ENCODE results near the gene SLC9A7.

Gene SLC9A7

DNA sequence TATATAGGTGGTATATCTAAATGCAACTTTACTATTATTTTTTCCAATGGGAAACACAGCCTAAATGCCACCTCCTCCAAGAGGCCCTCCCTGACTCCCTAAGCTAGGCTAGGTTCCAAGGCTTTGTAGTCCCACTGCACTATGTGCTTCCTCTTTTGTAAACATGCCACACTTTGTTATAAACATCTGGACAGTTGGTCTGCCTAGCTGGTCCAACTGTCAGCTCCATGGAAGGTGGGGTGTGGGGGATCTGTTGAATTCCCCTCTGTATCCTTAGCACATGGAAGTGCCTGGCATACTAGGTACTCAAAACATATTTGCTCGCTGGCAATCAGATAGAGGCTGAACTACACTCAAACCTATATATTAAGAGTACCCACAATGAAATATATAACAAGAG, 63.4 kb downstream of the SLC9A7 start:
- TF ChIP-seq, protein P1, sequence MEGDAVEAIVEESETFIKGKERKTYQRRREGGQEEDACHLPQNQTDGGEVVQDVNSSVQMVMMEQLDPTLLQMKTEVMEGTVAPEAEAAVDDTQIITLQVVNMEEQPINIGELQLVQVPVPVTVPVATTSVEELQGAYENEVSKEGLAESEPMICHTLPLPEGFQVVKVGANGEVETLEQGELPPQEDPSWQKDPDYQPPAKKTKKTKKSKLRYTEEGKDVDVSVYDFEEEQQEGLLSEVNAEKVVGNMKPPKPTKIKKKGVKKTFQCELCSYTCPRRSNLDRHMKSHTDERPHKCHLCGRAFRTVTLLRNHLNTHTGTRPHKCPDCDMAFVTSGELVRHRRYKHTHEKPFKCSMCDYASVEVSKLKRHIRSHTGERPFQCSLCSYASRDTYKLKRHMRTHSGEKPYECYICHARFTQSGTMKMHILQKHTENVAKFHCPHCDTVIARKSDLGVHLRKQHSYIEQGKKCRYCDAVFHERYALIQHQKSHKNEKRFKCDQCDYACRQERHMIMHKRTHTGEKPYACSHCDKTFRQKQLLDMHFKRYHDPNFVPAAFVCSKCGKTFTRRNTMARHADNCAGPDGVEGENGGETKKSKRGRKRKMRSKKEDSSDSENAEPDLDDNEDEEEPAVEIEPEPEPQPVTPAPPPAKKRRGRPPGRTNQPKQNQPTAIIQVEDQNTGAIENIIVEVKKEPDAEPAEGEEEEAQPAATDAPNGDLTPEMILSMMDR (IDR thresholded peaks at IDR 0.05; ENCODE audit: low read length), result no peak
- TF ChIP-seq EZH2 (optimal IDR thresholded peaks at IDR 0.05; ENCODE audit: low read depth, low read length) (no peak), EZH2phosphoT487 (IDR thresholded peaks at IDR 0.05; ENCODE audit: low read length) (no peak)
- Histone ChIP-seq H3K4me3 (ENCODE audit: low read length) (no peak overlapping the region), H3F3A (ENCODE audit: insufficient read depth, low read length) (no peaks in the 10 kb centered on the region), H3K4me2 (ENCODE audit: low read depth, low read length) (no peak overlapping the region), H3K27ac (ENCODE audit: low read length) (no peak overlapping the region), H2AFZ (ENCODE audit: low read length) (no peak overlapping the region), H3K4me1 (ENCODE audit: low read length) (no peaks in the 10 kb centered on the region), H3K27me3 (replicated peaks; ENCODE audit: insufficient read depth, low read length) (no peaks in the 10 kb centered on the region), H3K9me2 (replicated peaks; ENCODE audit: insufficient read depth, low read length) (no peaks in the 10 kb centered on the region), H3K79me2 (ENCODE audit: low read length) (no peaks in the 10 kb centered on the region), H3K36me3 (replicated peaks; ENCODE audit: insufficient read depth, low read length) (no peaks in the 10 kb centered on the region), H3K9me3 (replicated peaks; ENCODE audit: insufficient read depth, low read length) (no peaks in the 10 kb centered on the region), H4K20me1 (ENCODE audit: insufficient read depth, low read length) (no peaks in the 10 kb centered on the region), H3K9ac (ENCODE audit: low read length) (no peak overlapping the region)
- no peak for DNase-seq

DNA sequence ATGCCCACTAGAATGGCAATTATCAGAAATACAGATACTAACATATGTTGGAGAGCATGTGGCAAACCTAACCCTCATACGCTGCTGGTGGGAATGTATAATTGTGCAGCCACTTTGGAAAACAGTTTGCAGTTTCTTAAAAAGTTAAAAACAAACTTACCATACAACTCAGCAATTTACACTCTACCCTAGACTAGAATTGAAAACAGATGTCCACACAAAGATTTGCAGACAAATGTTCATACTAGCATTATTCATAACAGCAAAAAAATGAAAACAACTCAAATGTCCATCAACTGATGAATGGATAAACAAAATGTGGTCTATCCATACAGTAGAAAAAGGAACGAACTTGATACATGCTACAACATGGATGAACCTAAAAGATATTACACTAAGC, 64.4 kb downstream of the SLC9A7 start:
- Histone ChIP-seq H2AFZ (ENCODE audit: low read length) (no peak overlapping the region), H3K27me3 (replicated peaks; ENCODE audit: insufficient read depth, low read length) (no peaks in the 10 kb centered on the region), H3F3A (ENCODE audit: insufficient read depth, low read length) (no peaks in the 10 kb centered on the region), H3K4me1 (ENCODE audit: low read length) (no peaks in the 10 kb centered on the region), H3K9me3 (replicated peaks; ENCODE audit: insufficient read depth, low read length) (no peaks in the 10 kb centered on the region), H3K36me3 (replicated peaks; ENCODE audit: insufficient read depth, low read length) (no peaks in the 10 kb centered on the region), H3K27ac (ENCODE audit: low read length) (no peak overlapping the region), H3K9me2 (replicated peaks; ENCODE audit: insufficient read depth, low read length) (no peaks in the 10 kb centered on the region), H3K9ac (ENCODE audit: low read length) (no peak overlapping the region), H3K79me2 (ENCODE audit: low read length) (no peaks in the 10 kb centered on the region), H4K20me1 (ENCODE audit: insufficient read depth, low read length) (no peaks in the 10 kb centered on the region), H3K4me2 (ENCODE audit: low read depth, low read length) (no peak overlapping the region), H3K4me3 (ENCODE audit: low read length) (no peak overlapping the region)
- TF ChIP-seq EZH2 (optimal IDR thresholded peaks at IDR 0.05; ENCODE audit: low read depth, low read length) (no peak), EZH2phosphoT487 (IDR thresholded peaks at IDR 0.05; ENCODE audit: low read length) (no peak)
- TF ChIP-seq, protein P1 (IDR thresholded peaks at IDR 0.05; ENCODE audit: low read length), result no peak
- no peak for DNase-seq

DNA sequence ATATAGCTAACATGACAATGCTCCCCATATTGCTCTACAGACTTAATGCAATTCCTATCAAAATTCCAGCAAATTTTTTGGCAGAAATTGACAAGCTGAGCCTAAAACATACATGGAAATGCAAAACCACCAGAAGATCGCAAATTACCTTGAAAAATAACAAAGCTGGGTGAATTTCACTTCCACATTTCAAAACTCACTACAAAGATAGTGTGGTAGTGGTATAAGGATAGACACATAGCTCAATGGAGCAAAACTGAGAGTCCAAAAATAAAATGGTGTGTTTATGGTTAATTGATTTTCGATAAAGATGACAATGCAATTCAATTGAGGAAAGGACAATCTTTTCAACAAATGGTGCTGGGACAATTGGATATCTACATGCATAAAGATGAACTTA, 65.8 kb downstream of the SLC9A7 start:
- no peaks in the 10 kb centered on the region for H3K79me2 ChIP-seq (ENCODE audit: low read length)
- H3F3A ChIP-seq (ENCODE audit: insufficient read depth, low read length), result no peaks in the 10 kb centered on the region
- H3K27me3 ChIP-seq (replicated peaks; ENCODE audit: insufficient read depth, low read length), result no peaks in the 10 kb centered on the region
- no peaks in the 10 kb centered on the region for H3K4me1 ChIP-seq (ENCODE audit: low read length)
- H3K4me3 ChIP-seq (ENCODE audit: low read length), result no peak overlapping the region
- no peak for DNase-seq
- H3K4me2 ChIP-seq (ENCODE audit: low read depth, low read length), result no peak overlapping the region
- H3K9me2 ChIP-seq (replicated peaks; ENCODE audit: insufficient read depth, low read length), result no peaks in the 10 kb centered on the region
- H2AFZ ChIP-seq (ENCODE audit: low read length), result no peak overlapping the region
- no peak for TF ChIP-seq EZH2 (optimal IDR thresholded peaks at IDR 0.05; ENCODE audit: low read depth, low read length)
- TF ChIP-seq EZH2phosphoT487 (IDR thresholded peaks at IDR 0.05; ENCODE audit: low read length), result no peak
- TF ChIP-seq, protein P1 (IDR thresholded peaks at IDR 0.05; ENCODE audit: low read length), result no peak
- H3K9ac ChIP-seq (ENCODE audit: low read length), result no peak overlapping the region
- no peak overlapping the region for H3K27ac ChIP-seq (ENCODE audit: low read length)
- H3K36me3 ChIP-seq (replicated peaks; ENCODE audit: insufficient read depth, low read length), result no peaks in the 10 kb centered on the region
- H4K20me1 ChIP-seq (ENCODE audit: insufficient read depth, low read length), result no peaks in the 10 kb centered on the region
- H3K9me3 ChIP-seq (replicated peaks; ENCODE audit: insufficient read depth, low read length), result no peaks in the 10 kb centered on the region

All from MM.1S (cell line).